Activated CD8-positive, alpha-beta memory T cell treated with anti-CD3 and anti-CD28 coated beads, Interleukin-2, amount 10 ng/mL, durations not matched to agents 7 days and 5 days (primary cell): ENCODE results near the gene LIN37. TPM values are rescaled to one million over a fixed set of nuclear protein-coding genes. Genes with fewer than 3 reads are reported as not detected.
A peak's percentile ranks its signal among the peaks of the same experiment; 100 is the strongest.
"Not testable (repeated sequence)": the region's sequence is repeated elsewhere in the genome, so short reads cannot be mapped to it uniquely, and the experiment has no call there.

ENCODE experiments used
- ATAC-seq: fragments of 150-1000 bp; cut with Tn5 transposase; one replicate; pipeline ENCODE4 v1.10.0; 2021; ENCODE audit warnings: moderate library complexity
- CTCF ChIA-PET: fragments of 350-600 bp; sonication (Branson Sonifier 250); formaldehyde crosslinking; loops from one replicate; lab custom pipeline; 2021; ENCODE audit warnings: antibody characterized with exemption; lab: Charles Lee
- DNase-seq: peaks from one replicate; pipeline ENCODE4 v3.0.0-alpha.2; 2020
- H3K27ac Mint-ChIP-seq: one replicate; pipeline ENCODE4 v1.8.0; 2021; ENCODE audit warnings: mild to moderate bottlenecking, mixed read lengths
- H3K27me3 Mint-ChIP-seq: one replicate; pipeline ENCODE4 v1.8.0; 2021; ENCODE audit warnings: mixed read lengths
- H3K36me3 Mint-ChIP-seq: one replicate; pipeline ENCODE4 v1.8.0; 2021; ENCODE audit warnings: mild to moderate bottlenecking, mixed read lengths
- H3K4me1 Mint-ChIP-seq: one replicate; pipeline ENCODE4 v1.8.0; 2021; ENCODE audit warnings: mixed read lengths
- H3K4me3 Mint-ChIP-seq: one replicate; pipeline ENCODE4 v1.8.0; 2021; ENCODE audit warnings: mild to moderate bottlenecking, moderate library complexity, mixed read lengths
- H3K9me3 Mint-ChIP-seq: one replicate; pipeline ENCODE4 v1.8.0; 2022; ENCODE audit warnings: low read depth, mixed read lengths
- total RNA-seq, 2 experiments: library from RNA; stranded (reverse); gene quantifications; one replicate each; pipeline ENCODE4 v1.2.3, GENCODE V29; 2021

Gene LIN37
- total RNA-seq, 2 experiments from 2014 or later, result 8.9 to 9.2 TPM

DNA sequence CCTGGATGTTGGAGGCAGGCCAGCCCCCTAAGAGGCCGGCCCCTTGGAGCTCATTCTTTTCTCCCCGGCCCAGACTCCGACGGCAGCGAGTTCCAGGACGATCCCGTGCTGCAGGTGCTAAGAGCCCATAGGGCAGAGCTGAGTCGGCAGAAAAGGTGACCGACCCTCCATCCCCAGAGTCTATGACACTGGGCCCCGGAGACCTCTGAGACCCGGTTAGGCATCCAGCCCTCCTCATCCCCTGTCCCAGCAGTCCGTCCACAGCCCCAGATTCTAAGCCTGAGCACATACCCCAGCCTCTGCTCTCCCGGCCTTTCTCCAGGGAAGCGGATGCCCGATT is 19.7 kb downstream of the LIN37 start:
- Mint-ChIP-seq H3K9me3 (no peaks in the 10 kb centered on the region), H3K27me3 (no peaks in the 10 kb centered on the region), H3K4me1 (no peaks in the 10 kb centered on the region), H3K36me3 (peaks cover 14% of the 10 kb centered on the region), H3K4me3 (no peak overlapping the region), H3K27ac (no peak overlapping the region)
- DNase-seq (peak; percentile 37), ATAC-seq (no peak)
- CTCF ChIA-PET, result no interaction called here

DNA sequence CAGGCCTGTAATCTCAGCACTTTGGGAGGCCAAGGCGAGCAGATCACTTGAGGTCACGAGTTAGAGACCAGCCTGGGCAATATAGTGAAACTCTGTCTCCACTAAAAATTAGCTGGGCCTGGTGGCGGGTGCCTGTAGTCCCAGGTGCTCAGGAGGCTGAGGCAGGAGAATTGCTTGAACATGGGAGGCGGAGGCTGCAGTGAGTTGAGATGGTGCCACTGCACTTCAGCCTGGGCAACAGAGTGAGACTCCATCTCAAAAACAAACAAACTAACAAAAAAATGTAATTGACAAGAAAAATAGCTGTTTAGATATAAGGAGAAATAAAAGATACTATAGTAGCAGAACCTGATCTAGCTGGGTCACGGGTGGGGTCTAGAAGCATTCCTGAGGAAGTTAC is 24.0 kb downstream of the LIN37 start:
- CTCF ChIA-PET, result interaction anchor here (1.4 to 1.5 kb wide), 2 partner anchors 48 to 242 kb away, joined by 3 read pairs; partner anchors contain the start of gene ALKBH6
- not testable (repeated sequence) for H3K9me3 Mint-ChIP-seq, H3K4me3 Mint-ChIP-seq, H3K27ac Mint-ChIP-seq, H3K27me3 Mint-ChIP-seq, ATAC-seq, H3K36me3 Mint-ChIP-seq, DNase-seq
- H3K4me1 Mint-ChIP-seq, result peaks cover 21% of the 10 kb centered on the region

DNA sequence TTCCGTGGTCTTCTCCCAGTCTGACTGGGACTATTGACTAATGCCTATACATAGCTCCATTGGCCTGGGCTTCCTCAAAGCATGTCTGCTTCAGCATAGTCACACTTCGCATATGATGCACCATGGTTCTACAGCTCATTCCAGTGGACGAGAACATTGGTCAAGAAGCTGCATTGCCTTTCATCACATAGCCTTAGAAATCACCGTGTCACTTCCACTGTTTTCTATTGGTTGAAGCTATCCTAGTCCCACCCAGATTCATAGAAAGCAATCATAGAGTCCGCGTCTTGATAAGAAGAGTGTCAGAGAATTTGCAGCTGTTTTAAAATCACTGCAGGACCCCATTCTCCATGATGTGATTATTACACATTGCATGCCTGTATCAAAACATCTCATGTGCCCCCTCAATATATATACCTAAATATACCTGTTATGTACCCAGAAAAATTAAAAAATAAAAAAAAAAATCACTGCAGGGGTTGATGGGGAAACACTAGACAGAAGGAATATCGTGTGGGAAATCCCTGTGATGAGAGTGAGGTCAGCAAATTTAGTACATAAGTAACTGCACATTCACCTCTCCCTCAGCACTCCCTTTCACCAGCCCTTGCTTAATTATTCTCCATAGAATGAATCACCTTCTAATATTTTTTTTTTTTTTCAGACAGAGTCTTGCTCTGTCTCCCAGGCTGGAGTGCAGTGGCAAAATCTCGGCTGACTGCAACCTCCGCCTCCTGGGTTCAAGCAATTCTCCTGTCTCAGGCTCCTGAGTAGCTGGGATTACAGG is 24.8 kb downstream of the LIN37 start:
- Mint-ChIP-seq H3K9me3 (no peaks in the 10 kb centered on the region), H3K27ac (no peak overlapping the region), H3K4me3 (no peak overlapping the region), H3K4me1 (peaks cover 21% of the 10 kb centered on the region), H3K27me3 (no peaks in the 10 kb centered on the region), H3K36me3 (peaks cover 9% of the 10 kb centered on the region)
- DNase-seq (no peak), ATAC-seq (no peak)
- CTCF ChIA-PET, result interaction anchor here (0.9 to 1.5 kb wide), 3 partner anchors 47 to 241 kb away, joined by 3 read pairs; partner anchors contain the start of gene ALKBH6

DNA sequence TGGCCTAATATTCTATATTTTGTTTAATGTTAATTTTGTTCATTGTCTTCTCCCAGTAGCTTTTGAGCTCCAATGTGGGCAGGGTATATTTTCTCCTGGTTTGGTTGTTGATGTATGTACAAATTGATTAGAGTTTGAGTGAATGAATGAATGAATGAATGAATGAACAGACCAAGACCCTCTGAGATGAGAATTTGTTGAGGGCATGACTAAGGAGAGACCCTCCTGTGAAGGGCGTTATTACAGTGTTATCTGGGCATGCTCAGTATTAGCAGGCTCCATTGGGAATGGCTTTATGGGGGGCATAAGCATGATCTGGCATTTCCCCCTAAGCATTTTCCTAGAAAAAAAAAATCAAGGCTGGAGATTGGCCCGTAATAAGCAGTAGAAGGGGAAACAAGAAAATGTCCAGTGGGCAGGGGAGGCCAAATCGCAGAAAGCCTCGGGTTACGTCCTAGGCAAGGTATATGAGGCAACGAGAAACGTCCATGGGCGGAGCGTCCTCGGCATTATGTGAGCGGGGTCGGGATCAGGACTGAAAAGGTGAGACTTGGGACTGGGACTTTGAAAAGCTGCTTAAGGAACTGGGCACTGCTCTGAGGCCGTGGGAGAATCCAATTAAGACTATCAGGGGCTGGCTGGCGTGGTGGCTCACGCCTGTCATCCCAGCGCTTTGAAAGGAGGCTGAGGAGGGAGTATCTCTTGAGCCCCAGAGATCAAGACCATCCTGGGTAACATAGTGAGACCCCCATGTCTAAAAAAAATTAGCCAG is 26.1 kb downstream of the LIN37 start:
- peaks cover 5% of the 10 kb centered on the region for H3K36me3 Mint-ChIP-seq
- DNase-seq (peak; percentile 40), ATAC-seq (no peak)
- CTCF ChIA-PET, result no interaction called here
- H3K27me3 Mint-ChIP-seq, result no peaks in the 10 kb centered on the region
- H3K9me3 Mint-ChIP-seq, result no peaks in the 10 kb centered on the region
- H3K4me3 Mint-ChIP-seq, result peak overlapping the region; percentile 83
- H3K27ac Mint-ChIP-seq, result no peak overlapping the region
- peaks cover 21% of the 10 kb centered on the region for H3K4me1 Mint-ChIP-seq

DNA sequence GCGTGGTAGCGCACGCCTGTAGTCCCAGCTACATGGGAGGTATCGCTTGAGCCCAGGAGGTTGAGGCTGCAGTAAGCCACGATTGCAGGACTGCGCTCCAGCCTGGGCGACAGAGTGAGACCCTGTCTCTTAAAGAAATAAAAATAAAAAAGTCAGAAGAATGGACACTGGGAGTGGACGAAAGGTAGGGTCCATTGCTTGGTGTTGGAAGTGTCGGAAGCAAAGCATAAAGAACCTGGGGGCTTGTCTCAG is 26.6 kb downstream of the LIN37 start:
- no peaks in the 10 kb centered on the region for H3K27me3 Mint-ChIP-seq
- DNase-seq, result no peak
- H3K4me1 Mint-ChIP-seq, result peaks cover 21% of the 10 kb centered on the region
- peak overlapping the region; percentile 56 for H3K27ac Mint-ChIP-seq
- CTCF ChIA-PET, result no interaction called here
- H3K36me3 Mint-ChIP-seq, result peaks cover 5% of the 10 kb centered on the region
- peak overlapping the region; percentile 83 for H3K4me3 Mint-ChIP-seq
- ATAC-seq, result no peak
- no peaks in the 10 kb centered on the region for H3K9me3 Mint-ChIP-seq

DNA sequence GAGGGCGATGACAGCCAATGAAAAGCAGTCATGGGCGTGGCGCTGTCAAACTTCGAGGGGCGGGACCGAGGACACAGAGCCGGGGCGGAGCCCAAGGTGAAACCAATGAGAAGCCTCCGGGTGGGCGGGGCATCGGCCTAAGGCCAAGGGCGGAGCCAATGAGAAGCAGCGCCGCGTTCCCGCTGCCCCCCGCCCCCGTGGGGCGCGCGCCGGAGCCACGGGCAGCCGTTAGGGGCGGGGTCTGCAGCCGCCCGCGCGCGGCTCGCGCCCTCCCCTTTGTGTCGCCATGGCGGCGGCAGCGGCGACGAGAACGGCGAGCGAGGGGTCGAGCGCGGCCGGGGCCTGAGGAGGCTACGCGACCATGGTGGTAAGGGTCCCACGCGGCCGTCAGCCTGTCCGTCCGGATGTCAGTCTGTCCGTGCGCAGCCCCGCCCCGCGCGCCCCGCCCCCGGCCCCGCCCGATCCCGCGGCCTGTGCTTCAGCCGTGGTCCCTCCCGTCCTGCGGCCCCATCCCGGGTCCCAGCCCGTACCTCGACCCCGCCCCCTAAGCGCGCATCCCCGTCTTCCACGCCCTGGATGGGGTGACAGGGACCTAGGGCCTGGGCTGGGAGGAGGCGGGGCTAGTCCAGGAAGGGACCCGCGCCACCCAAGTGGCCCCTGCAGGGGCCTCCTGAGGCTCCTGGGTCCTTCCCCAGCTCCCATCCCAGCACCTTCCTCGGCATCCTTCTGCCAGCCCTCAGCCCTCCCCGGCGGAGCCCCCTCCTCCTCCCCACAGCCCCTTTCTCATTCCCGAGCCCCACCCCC is 27.1 kb downstream of the LIN37 start, which contains the start of gene ARHGAP33:
ARHGAP33 (plus strand) TSS at position 267 of the 804 bp plus-strand sequence; CDS start at position 362, 95 bp downstream.
- CTCF ChIA-PET, result interaction anchor here (1.3 kb wide), 1 partner anchor 81 kb away, joined by 3 read pairs; no protein-coding TSS in a partner anchor
- H3K27me3 Mint-ChIP-seq, result no peaks in the 10 kb centered on the region
- peak within 1 kb of the TSS; percentile 83 for H3K4me3 Mint-ChIP-seq
- peak; percentile 97 for ATAC-seq
- DNase-seq, result peak; percentile 100
- H3K9me3 Mint-ChIP-seq, result no peaks in the 10 kb centered on the region
- peak within 1 kb of the TSS; percentile 75 for H3K27ac Mint-ChIP-seq
- peaks cover 21% of the 10 kb centered on the region for H3K4me1 Mint-ChIP-seq
- peaks cover 4% of the 10 kb centered on the region for H3K36me3 Mint-ChIP-seq

DNA sequence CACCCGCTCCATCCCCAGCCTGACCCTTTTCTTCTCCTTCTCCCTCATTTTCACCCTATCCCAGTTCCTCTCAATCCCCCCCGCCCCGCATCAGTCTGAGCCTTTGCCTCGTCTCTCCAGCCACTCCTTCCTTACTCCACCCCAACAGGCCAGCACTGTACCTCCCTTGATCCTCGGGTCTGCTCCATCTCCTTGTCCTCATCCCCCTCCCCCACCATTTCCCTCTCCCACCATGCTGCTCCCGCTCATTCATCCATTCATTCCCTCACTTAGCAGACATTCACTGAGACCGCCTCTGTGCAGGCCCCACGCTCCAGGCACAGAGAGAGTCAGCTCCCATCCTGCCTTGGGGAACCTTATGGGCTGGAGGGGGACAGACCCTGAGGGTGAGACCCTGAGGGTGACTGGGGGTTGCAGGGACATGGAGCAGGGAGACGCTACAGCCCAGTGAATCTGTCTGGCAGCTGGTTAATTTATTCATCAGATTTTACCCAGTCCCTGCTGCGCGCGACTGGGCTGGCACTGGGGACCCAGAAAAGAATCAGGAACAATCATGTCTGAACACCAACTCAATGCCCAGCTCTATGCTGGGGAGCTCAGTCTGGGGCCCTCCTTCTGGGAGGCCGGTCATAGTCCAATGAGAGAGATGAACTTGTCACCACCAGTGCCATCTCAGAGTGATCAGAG is 27.9 kb downstream of the LIN37 start:
- H3K27ac Mint-ChIP-seq, result peak overlapping the region; percentile 75

DNA sequence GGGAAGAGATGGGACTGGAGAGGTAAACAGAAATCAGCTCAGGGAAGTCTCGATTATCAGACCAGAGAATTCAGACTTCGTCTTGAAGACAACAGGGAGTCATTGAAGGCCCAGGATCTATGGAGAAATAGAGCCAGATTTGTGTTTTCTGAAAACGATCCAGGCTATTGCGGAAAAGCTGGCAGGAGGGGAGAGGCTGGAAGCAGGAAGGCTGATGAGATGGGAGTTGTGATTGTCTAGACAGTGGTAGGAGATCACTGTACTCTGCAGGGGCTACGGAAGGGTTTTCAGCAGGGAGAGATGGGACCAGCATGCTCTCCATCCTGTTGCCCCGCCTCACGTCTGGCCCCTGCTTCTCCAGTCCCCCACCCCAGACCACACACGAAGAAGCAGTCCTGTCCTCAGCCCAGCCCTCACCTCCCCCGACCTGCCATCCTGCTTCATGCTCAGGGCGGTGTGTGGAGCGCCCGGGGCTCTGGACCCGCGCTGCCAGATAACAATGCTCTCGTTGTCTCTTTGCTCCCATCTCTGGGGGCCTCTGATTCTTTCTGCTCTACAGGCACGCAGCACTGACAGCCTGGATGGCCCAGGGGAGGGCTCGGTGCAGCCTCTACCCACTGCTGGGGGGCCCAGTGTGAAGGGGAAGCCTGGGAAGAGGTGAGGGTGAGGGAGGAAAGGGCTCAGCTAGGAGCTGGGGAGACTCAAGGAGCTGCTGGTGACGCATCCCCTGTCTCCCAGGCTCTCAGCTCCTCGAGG is 28.9 kb downstream of the LIN37 start:
- Mint-ChIP-seq H3K4me1 (peaks cover 21% of the 10 kb centered on the region), H3K27me3 (no peaks in the 10 kb centered on the region), H3K36me3 (peaks cover 2% of the 10 kb centered on the region), H3K27ac (no peak overlapping the region), H3K9me3 (no peaks in the 10 kb centered on the region), H3K4me3 (peak overlapping the region; percentile 83)
- DNase-seq (no peak), ATAC-seq (no peak)
- CTCF ChIA-PET, result interaction anchor here (1.1 to 1.3 kb wide), 2 partner anchors 42 to 83 kb away, joined by 3 read pairs; no protein-coding TSS in a partner anchor

More for the DNA sequence above, 27.9 kb downstream of the LIN37 start:
- DNase-seq (no peak), ATAC-seq (no peak)
- Mint-ChIP-seq H3K36me3 (peaks cover 2% of the 10 kb centered on the region), H3K4me3 (peak overlapping the region; percentile 83), H3K9me3 (no peaks in the 10 kb centered on the region), H3K4me1 (peaks cover 21% of the 10 kb centered on the region), H3K27me3 (no peaks in the 10 kb centered on the region)
- CTCF ChIA-PET, result interaction anchor here (1.1 to 1.3 kb wide), 2 partner anchors 43 to 82 kb away, joined by 3 read pairs; no protein-coding TSS in a partner anchor

DNA sequence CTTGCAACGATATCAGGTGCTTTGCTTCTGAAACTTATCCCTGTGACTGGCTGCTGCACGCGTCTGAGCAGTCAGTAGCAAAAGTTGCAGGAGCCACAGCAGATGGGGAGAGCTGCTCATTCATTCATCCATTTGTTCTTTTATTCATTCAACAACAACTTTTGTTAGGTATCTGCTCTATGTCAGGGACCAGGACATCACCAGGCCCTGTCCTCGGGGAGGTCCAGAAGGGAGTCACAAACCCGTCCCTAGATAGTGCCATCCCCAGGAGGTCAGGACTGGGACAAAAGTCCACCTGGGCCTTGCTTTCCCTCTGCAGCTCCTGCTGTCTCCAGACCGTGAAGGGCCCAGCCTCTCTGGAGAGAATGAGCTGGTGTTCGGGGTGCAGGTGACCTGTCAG is 29.6 kb downstream of the LIN37 start:
- no peak overlapping the region for H3K4me3 Mint-ChIP-seq
- ATAC-seq (no peak), DNase-seq (peak; percentile 40)
- H3K9me3 Mint-ChIP-seq, result no peaks in the 10 kb centered on the region
- H3K4me1 Mint-ChIP-seq, result peaks cover 21% of the 10 kb centered on the region
- CTCF ChIA-PET, result no interaction called here
- H3K27me3 Mint-ChIP-seq, result no peaks in the 10 kb centered on the region
- H3K36me3 Mint-ChIP-seq, result peaks cover 2% of the 10 kb centered on the region
- no peak overlapping the region for H3K27ac Mint-ChIP-seq

DNA sequence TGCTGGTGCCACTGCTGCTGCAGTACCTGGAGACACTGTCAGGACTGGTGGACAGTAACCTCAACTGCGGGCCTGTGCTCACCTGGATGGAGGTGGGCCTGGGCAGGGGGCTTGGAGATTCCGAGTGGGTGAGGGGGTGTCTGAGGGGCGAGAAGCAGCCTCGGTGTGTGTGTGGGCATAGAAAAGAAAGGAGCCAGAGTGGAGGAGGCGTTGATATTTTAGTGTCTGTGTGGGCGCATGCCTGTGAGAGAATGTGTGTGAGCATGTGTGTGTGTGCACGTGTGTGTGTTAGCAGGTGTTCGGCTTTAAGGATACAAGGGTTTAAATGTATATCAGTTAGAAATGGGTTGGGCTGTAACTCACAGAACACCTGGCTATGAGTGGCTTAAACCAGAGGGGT is 30.7 kb downstream of the LIN37 start:
- Mint-ChIP-seq H3K4me3 (no peak overlapping the region), H3K27ac (no peak overlapping the region), H3K36me3 (peaks cover 2% of the 10 kb centered on the region), H3K4me1 (peaks cover 21% of the 10 kb centered on the region), H3K27me3 (no peaks in the 10 kb centered on the region), H3K9me3 (no peaks in the 10 kb centered on the region)
- no peak for ATAC-seq
- CTCF ChIA-PET, result no interaction called here
- DNase-seq, result peak; percentile 35

DNA sequence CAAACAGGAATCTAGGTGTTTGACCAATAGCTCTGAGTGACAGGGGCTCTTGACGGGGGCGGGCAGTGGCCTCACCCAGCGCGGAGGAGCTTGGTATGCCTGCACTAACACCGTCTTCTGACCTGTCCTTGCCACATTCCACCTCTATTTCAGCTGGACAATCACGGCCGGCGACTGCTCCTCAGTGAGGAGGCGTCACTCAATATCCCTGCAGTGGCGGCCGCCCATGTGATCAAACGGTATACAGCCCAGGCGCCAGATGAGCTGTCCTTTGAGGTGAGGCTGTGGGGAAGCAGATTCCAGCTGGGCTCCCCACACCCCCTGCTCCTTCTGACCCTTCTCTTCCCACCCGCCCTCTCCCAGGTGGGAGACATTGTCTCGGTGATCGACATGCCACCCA is 31.7 kb downstream of the LIN37 start:
- Mint-ChIP-seq H3K27ac (no peak overlapping the region), H3K27me3 (no peaks in the 10 kb centered on the region), H3K9me3 (no peaks in the 10 kb centered on the region), H3K36me3 (peaks cover 2% of the 10 kb centered on the region), H3K4me3 (no peak overlapping the region), H3K4me1 (peaks cover 15% of the 10 kb centered on the region)
- DNase-seq, result no peak
- CTCF ChIA-PET, result no interaction called here
- no peak for ATAC-seq

DNA sequence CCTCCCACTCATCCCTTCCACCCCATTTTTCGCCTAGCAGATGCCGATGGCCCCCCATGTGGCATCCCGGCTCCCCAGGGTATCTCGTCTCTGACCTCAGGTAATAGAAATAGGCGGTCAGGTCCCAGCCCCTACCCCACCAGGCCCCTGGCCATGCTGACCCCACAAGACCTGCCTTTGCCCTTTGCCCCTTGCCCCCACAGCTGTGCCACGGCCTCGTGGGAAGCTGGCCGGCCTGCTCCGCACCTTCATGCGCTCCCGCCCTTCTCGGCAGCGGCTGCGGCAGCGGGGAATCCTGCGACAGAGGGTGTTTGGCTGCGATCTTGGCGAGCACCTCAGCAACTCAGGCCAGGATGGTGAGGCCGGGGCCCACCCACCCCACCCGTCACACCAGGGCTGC is 32.3 kb downstream of the LIN37 start:
- H3K4me1 Mint-ChIP-seq, result peaks cover 14% of the 10 kb centered on the region
- no peaks in the 10 kb centered on the region for H3K27me3 Mint-ChIP-seq

More for the DNA sequence above, 32.3 kb downstream of the LIN37 start:
- Mint-ChIP-seq H3K36me3 (peaks cover 2% of the 10 kb centered on the region), H3K9me3 (no peaks in the 10 kb centered on the region), H3K27ac (no peak overlapping the region), H3K4me3 (no peak overlapping the region)
- no peak for ATAC-seq
- CTCF ChIA-PET, result no interaction called here
- DNase-seq, result no peak
